Kidney tubule cell (primary cell): ENCODE results near the gene DGKE.

Experiments
- DNase-seq: peaks from one replicate; pipeline ENCODE4 v3.0.0-alpha.2; 2018; ENCODE audit warnings: low spot score

DGKE gene

GRCh38 chr17:56890906-56891674 lies 57.1 kb downstream of the DGKE start:
- DNase-seq = no peak

- no peak for DNase-seq
These were observed 57.8 kb downstream of the DGKE start for GRCh38 chr17:56891751-56892150.

- no peak for DNase-seq
These were observed 58.4 kb downstream of the DGKE start for GRCh38 chr17:56892333-56892732.

- no peak for DNase-seq
These were observed 59.6 kb downstream of the DGKE start for GRCh38 chr17:56893503-56893902.

- no peak for DNase-seq
These were observed 61.0 kb downstream of the DGKE start for GRCh38 chr17:56894859-56895455.

GRCh38 chr17:56896217-56896967 lies 62.4 kb downstream of the DGKE start:
- peak; percentile 19 for DNase-seq

- peak; percentile 53 for DNase-seq
These were observed 63.0 kb downstream of the DGKE start for GRCh38 chr17:56896968-56897359.

- DNase-seq = no peak
These were observed 63.9 kb downstream of the DGKE start for GRCh38 chr17:56897646-56898424.

GRCh38 chr17:56898874-56899273 lies 64.9 kb downstream of the DGKE start:
- DNase-seq = no peak

- DNase-seq = no peak
These were observed 65.5 kb downstream of the DGKE start for GRCh38 chr17:56899403-56899802.

- DNase-seq = peak; percentile 95
These were observed 68.4 kb downstream of the DGKE start for GRCh38 chr17:56902348-56902747.

- DNase-seq = no peak
These were observed 69.6 kb downstream of the DGKE start for GRCh38 chr17:56903560-56903959.

GRCh38 chr17:56908001-56908542 lies 74.1 kb downstream of the DGKE start:
- peak; percentile 72 for DNase-seq

GRCh38 chr17:56909742-56910508 lies 76.0 kb downstream of the DGKE start:
- no peak for DNase-seq

- no peak for DNase-seq
These were observed 76.7 kb downstream of the DGKE start for GRCh38 chr17:56910509-56911235.

- no peak for DNase-seq
These were observed 78.4 kb downstream of the DGKE start for GRCh38 chr17:56912105-56912999.

GRCh38 chr17:56913000-56913311 lies 79.0 kb downstream of the DGKE start:
- no peak for DNase-seq

GRCh38 chr17:56913353-56913866 lies 79.5 kb downstream of the DGKE start:
- DNase-seq = peak; percentile 17

- DNase-seq = peak; percentile 91
These were observed 80.1 kb downstream of the DGKE start, which contains the start of gene TRIM25 for GRCh38 chr17:56913867-56914580. TSS of gene TRIM25 (minus strand) at chr17:56914049. CDS start at chr17:56913988, 61 bp downstream.
